GM23248 (cell line): ENCODE results near the gene DYSF.

Source experiments
- EZH2 ChIP-seq: fragments of 200-600 bp; sonication (generic); IDR thresholded peaks from 2 replicates; pipeline ENCODE4 v1.6.1; 2018; ENCODE audit warnings: antibody characterized with exemption, mild to moderate bottlenecking; ENCODE audit not compliant: insufficient read depth, poor library complexity, severe bottlenecking
- EZH2phosphoT487 ChIP-seq: fragments of 200-600 bp; sonication (generic); IDR thresholded peaks from 2 replicates; pipeline ENCODE4 v1.6.1; 2018; ENCODE audit warnings: antibody characterized with exemption, moderate library complexity, mild to moderate bottlenecking, low read depth; ENCODE audit not compliant: insufficient read depth

GRCh38 chr2:71466301-71467179, 13.2 kb downstream of the DYSF start:
- TF ChIP-seq EZH2phosphoT487 (0 out of 2 replicates have a peak, but pooled peaks have one; percentile 22), EZH2 (peak; percentile 25)
